ENCODE data around the gene ELMOD3.

ELMOD3 gene

GRCh38 chr2:85423525-85423924 lies 69.0 kb downstream of the ELMOD3 start:
- Mint-ChIP-seq H3K4me1 (ENCODE audit: low read depth) (peaks cover 26% of the 10 kb centered on the region), H3K9me3 (no peaks in the 10 kb centered on the region), H3K36me3 (ENCODE audit: low read depth) (no peaks in the 10 kb centered on the region), H3K4me3 (no peak overlapping the region), H3K27ac (no peak overlapping the region), H3K27me3 (ENCODE audit: low read depth) (no peaks in the 10 kb centered on the region)
- no peak for DNase-seq (ENCODE audit: low spot score)

DNA sequence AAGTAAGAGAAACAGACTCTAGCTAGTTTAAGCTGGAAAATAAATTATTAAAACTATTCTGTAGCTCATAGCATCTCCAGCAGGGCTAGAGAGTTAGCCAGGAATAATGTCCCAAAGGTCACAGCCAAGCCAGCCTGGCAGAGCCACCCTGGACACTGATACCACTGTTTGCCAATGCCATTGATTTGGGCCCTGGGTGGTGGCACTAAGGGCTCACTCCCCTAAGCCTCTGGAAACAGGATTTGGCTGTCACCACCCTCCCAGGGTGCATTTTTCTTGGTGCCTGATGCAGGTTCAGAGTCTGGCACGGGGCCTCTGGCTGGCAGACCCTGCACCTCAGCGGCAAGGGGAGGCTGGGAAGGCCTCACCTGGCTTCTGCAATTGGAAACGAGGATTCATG lies 71.0 kb downstream of the ELMOD3 start:
- no peak for DNase-seq (ENCODE audit: low spot score)
- Mint-ChIP-seq H3K4me1 (ENCODE audit: low read depth) (peaks cover 16% of the 10 kb centered on the region), H3K4me3 (no peak overlapping the region), H3K36me3 (ENCODE audit: low read depth) (no peaks in the 10 kb centered on the region), H3K27ac (no peak overlapping the region), H3K9me3 (no peaks in the 10 kb centered on the region), H3K27me3 (ENCODE audit: low read depth) (no peaks in the 10 kb centered on the region)

GRCh38 chr2:85427300-85427835 lies 72.8 kb downstream of the ELMOD3 start:
- Mint-ChIP-seq H3K4me1 (ENCODE audit: low read depth) (peaks cover 5% of the 10 kb centered on the region), H3K27ac (no peak overlapping the region), H3K36me3 (ENCODE audit: low read depth) (no peaks in the 10 kb centered on the region), H3K27me3 (ENCODE audit: low read depth) (no peaks in the 10 kb centered on the region), H3K4me3 (no peak overlapping the region), H3K9me3 (no peaks in the 10 kb centered on the region)
- no peak for DNase-seq (ENCODE audit: low spot score)

- no peaks in the 10 kb centered on the region for H3K27me3 Mint-ChIP-seq (ENCODE audit: low read depth)
- no peak overlapping the region for H3K4me3 Mint-ChIP-seq
Observed at GRCh38 chr2:85428343-85428881, 73.8 kb downstream of the ELMOD3 start.

DNA sequence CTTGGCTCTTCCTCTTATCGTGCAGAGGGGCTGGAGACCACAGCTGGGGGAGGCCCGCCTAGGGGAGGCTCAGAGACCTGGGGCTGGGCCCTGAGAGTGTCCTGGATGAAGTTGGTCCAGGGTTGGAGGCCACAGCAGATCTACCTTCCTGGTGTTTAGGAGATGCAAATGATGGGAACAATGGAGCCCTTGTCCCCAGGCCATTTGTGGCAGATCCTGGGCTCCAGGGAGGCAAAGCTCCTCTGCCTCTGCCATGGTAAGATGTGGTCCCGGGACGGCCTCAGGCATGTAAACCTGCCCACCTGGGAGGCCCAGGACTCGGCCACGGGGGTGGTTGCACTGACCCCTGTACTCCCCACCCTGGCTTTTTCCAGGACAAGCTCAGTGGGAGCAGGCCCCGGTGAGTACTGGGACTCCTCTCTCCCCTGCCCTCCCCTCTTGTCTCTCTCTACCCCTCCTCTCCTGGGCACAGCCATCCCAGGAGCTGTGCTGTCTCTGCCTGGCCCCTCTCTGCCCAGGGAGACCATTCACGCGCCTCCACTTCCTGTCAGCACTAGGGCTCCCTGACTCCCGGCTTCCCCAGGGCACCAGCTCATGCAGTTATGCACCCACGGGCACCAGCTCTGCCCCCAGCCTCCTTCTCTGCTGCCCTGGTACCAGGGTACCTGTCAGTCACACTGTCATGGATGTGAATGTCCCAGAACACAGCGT lies 74.8 kb downstream of the ELMOD3 start:
- no peak for DNase-seq (ENCODE audit: low spot score)
- peaks cover 5% of the 10 kb centered on the region for H3K4me1 Mint-ChIP-seq (ENCODE audit: low read depth)
- no peaks in the 10 kb centered on the region for H3K36me3 Mint-ChIP-seq (ENCODE audit: low read depth)
- H3K27me3 Mint-ChIP-seq (ENCODE audit: low read depth) = no peaks in the 10 kb centered on the region
- no peak overlapping the region for H3K4me3 Mint-ChIP-seq
- H3K27ac Mint-ChIP-seq = no peak overlapping the region
- H3K9me3 Mint-ChIP-seq = no peaks in the 10 kb centered on the region

More at GRCh38 chr2:85428343-85428881, 73.8 kb downstream of the ELMOD3 start:
- Mint-ChIP-seq H3K27ac (no peak overlapping the region), H3K36me3 (ENCODE audit: low read depth) (no peaks in the 10 kb centered on the region), H3K4me1 (ENCODE audit: low read depth) (peaks cover 5% of the 10 kb centered on the region), H3K9me3 (no peaks in the 10 kb centered on the region)
- no peak for DNase-seq (ENCODE audit: low spot score)

- Mint-ChIP-seq H3K36me3 (ENCODE audit: low read depth) (no peaks in the 10 kb centered on the region), H3K9me3 (no peaks in the 10 kb centered on the region), H3K27me3 (ENCODE audit: low read depth) (no peaks in the 10 kb centered on the region), H3K4me1 (ENCODE audit: low read depth) (peaks cover 5% of the 10 kb centered on the region), H3K27ac (no peak overlapping the region), H3K4me3 (no peak overlapping the region)
- DNase-seq (ENCODE audit: low spot score) = no peak
Observed at GRCh38 chr2:85429924-85430289, 75.3 kb downstream of the ELMOD3 start.

GRCh38 chr2:85430752-85431569 lies 76.4 kb downstream of the ELMOD3 start:
- Mint-ChIP-seq H3K4me3 (no peak overlapping the region), H3K36me3 (ENCODE audit: low read depth) (no peaks in the 10 kb centered on the region)

DNA sequence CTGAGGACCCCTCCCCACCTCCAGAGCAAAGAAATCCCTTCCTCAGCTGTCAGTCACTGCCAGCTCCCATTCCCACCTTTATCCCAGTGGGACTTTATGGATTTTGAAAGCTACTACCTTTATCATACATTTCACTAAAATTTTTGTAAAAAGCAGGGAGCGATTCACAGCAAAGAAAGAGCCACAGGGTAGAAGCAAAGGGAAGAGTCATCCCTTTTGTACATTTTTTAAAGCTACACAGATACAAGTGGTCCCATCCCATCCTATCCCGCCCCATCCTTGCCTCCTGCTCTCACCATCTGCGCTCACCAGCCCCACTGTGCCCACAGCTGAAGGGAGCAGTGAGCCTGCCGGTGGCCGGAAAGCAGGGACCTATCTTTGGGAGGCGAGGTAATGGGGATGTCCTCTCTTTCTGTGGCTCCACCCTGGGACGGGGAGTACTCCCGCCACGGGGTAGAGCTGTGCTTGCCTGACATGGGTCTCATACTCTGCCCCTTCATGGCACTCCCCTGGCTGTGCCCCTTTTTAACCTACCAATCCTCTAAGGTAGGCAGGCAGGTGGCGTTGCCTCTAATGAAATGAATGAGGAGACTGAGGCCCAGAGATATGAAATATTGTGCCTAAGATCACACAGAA lies 77.1 kb downstream of the ELMOD3 start:
- Mint-ChIP-seq H3K9me3 (no peaks in the 10 kb centered on the region), H3K27me3 (ENCODE audit: low read depth) (no peaks in the 10 kb centered on the region), H3K4me1 (ENCODE audit: low read depth) (peaks cover 8% of the 10 kb centered on the region), H3K4me3 (no peak overlapping the region), H3K27ac (no peak overlapping the region), H3K36me3 (ENCODE audit: low read depth) (no peaks in the 10 kb centered on the region)
- no peak for DNase-seq (ENCODE audit: low spot score)

More at GRCh38 chr2:85430752-85431569, 76.4 kb downstream of the ELMOD3 start:
- no peak overlapping the region for H3K27ac Mint-ChIP-seq
- H3K9me3 Mint-ChIP-seq = no peaks in the 10 kb centered on the region
- H3K4me1 Mint-ChIP-seq (ENCODE audit: low read depth) = peaks cover 6% of the 10 kb centered on the region
- no peaks in the 10 kb centered on the region for H3K27me3 Mint-ChIP-seq (ENCODE audit: low read depth)
- DNase-seq (ENCODE audit: low spot score) = no peak

DNA sequence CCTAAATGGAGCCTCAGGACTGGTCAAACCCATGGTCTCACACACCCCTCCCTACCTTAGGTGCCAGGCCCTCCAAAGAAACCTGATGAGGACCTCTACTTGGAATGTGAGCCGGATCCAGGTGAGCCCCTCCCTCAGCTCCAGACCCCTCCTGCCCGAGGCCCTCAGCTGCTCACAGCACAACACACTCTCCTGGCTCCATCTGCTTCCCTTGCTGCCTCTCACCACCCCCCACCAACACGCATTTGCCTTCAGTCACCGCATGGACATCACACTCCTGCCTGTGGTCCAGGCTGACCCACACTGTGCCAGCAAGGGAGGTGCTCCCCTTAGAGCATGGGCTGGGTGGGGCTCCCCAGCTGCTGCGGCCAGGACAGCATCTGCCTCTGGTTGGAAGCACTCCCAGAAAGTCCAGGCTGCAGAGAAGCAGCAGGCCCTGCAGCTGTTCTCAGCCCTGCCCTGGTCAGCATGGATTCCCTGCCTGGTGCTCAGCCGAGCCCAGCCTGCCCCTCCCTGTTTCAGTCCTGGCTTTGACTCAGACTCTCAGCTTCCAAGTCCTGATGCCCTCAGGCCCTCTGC lies 79.0 kb downstream of the ELMOD3 start:
- Mint-ChIP-seq H3K27ac (no peak overlapping the region), H3K4me3 (no peak overlapping the region), H3K36me3 (ENCODE audit: low read depth) (no peaks in the 10 kb centered on the region), H3K4me1 (ENCODE audit: low read depth) (peaks cover 17% of the 10 kb centered on the region), H3K27me3 (ENCODE audit: low read depth) (no peaks in the 10 kb centered on the region), H3K9me3 (no peaks in the 10 kb centered on the region)
- DNase-seq (ENCODE audit: low spot score) = no peak

DNA sequence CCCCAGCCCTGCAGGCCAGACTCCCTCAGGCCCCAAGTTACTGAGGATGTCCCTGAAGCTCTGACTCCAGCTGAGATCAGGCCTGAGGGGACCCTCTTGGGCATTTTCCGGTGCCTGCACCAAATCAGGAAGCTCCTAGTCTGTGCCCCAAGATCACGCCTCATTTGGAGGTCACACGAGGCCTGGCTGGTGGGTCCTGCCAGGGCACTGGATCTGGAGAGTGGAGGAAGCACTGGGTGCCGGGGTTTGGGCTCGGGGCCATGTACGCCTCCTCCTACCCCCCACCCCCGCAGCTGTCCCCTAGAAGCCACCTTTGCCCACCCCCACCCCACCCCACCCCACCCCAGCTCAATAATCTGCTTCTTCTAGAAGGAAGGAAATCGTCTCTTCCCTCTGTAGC lies 80.1 kb downstream of the ELMOD3 start:
- H3K27ac Mint-ChIP-seq = no peak overlapping the region
- peaks cover 24% of the 10 kb centered on the region for H3K4me1 Mint-ChIP-seq (ENCODE audit: low read depth)
- H3K36me3 Mint-ChIP-seq (ENCODE audit: low read depth) = no peaks in the 10 kb centered on the region
- no peaks in the 10 kb centered on the region for H3K9me3 Mint-ChIP-seq
- H3K27me3 Mint-ChIP-seq (ENCODE audit: low read depth) = no peaks in the 10 kb centered on the region
- H3K4me3 Mint-ChIP-seq = no peak overlapping the region
- DNase-seq (ENCODE audit: low spot score) = no peak

DNA sequence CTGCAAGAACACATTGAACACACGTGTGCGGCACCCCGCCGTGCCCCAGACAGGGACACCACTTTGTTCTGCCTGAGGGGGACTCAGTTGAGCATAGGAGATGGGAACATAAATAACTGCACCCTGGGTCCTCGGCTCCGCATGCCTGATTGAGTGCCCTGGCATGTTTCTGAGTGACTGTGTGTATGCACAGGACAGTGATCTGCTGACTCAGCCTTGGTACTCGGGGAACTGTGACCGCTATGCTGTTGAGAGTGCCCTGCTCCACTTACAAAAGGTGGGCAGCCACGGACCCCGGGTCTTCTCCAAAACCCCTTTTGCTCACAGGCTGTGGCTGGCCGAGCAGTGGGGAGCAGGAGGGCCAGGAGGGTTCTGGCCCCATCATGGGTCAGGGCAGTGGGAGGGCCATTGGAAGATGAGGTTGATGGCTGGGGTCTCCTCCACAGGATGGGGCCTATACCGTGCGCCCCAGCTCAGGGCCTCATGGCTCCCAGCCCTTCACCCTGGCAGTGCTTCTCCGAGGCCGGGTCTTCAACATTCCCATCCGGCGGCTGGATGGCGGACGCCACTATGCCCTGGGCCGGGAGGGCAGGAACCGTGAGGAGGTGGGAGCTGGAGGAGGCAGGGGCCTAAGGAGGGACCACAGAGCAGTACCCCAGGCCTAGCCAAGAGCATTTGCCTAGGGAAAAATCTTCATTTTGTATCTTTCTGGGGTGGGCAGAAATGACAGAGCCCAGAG lies 80.8 kb downstream of the ELMOD3 start:
- no peak overlapping the region for H3K4me3 Mint-ChIP-seq
- no peak overlapping the region for H3K27ac Mint-ChIP-seq
- no peaks in the 10 kb centered on the region for H3K9me3 Mint-ChIP-seq
- no peaks in the 10 kb centered on the region for H3K36me3 Mint-ChIP-seq (ENCODE audit: low read depth)
- peaks cover 29% of the 10 kb centered on the region for H3K4me1 Mint-ChIP-seq (ENCODE audit: low read depth)
- H3K27me3 Mint-ChIP-seq (ENCODE audit: low read depth) = no peaks in the 10 kb centered on the region
- DNase-seq (ENCODE audit: low spot score) = no peak

DNA sequence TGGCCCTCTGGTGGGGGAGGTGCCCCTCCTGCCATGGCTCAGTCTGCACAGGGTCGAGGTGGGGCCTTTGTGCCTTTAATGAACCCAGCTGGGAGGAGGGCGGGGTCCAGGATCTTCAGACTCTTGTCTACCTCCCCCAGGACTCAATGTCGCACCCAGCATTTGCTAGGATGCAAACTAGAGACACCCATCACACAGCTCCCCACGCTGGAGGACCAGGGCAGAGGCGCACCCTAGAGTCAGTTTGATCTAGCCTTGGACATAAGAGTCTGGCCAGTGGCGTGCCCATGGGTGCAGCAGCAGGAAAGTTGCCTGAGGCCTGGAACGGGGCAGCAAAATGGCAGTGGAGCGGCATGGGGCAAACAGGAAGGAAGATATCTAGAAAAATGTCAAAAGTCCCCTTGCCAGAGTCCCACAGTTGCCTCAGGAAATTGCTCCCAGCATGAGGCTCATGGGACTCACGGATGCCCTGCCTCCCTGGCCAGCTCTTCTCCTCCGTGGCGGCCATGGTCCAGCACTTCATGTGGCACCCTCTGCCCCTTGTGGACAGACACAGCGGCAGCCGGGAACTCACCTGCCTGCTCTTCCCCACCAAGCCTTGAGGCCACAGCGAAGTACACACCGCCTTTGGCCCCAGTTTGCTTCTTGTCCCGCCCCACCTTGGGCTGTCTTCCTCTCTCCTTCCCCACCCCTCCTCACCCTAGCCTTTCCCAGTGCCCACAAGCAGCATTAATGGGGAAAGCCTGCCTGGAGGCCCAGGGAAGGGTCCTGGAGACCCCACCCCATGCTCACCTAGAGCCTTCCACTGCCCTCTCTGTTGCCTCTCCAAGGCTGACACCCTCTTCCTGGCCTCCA lies 81.6 kb downstream of the ELMOD3 start:
- H3K4me3 Mint-ChIP-seq = no peak overlapping the region
- peak overlapping the region; percentile 97 for H3K27ac Mint-ChIP-seq

More for the DNA sequence above, 81.6 kb downstream of the ELMOD3 start:
- peaks cover 29% of the 10 kb centered on the region for H3K4me1 Mint-ChIP-seq (ENCODE audit: low read depth)
- no peak for DNase-seq (ENCODE audit: low spot score)
- no peaks in the 10 kb centered on the region for H3K36me3 Mint-ChIP-seq (ENCODE audit: low read depth)
- no peaks in the 10 kb centered on the region for H3K9me3 Mint-ChIP-seq
- H3K27me3 Mint-ChIP-seq (ENCODE audit: low read depth) = no peaks in the 10 kb centered on the region

All from T-helper 2 cell treated with Interferon-gamma antibody and Interleukin-4, amounts not matched to agents 5 μg/mL and 100 μg/mL, for 36 hours (primary cell).